K562 (cell line): ENCODE measurements around the gene KLRK1. TPM values are rescaled to one million over a fixed set of nuclear protein-coding genes. Genes with fewer than 3 reads are reported as not detected.

Experiments used
- BRD9 ChIP-seq: fragments of 450-650 bp; IDR thresholded peaks from 2 replicates; pipeline ENCODE4 v1.6.1; 2018; ENCODE audit warnings: low read depth; ENCODE audit not compliant: partially characterized antibody
- EGR1 ChIP-seq: fragments of 450-650 bp; conservative IDR thresholded peaks from 2 replicates; pipeline ENCODE4 v1.6.1; 2017; ENCODE audit warnings: mild to moderate bottlenecking
- FOXM1 ChIP-seq, 2 experiments: fragments of 450-650 bp in 1 of 2; sonication (generic) in 1 of 2; formaldehyde crosslinking in 1 of 2; IDR thresholded peaks; 2 replicates each; pipeline versions ENCODE4 v1.6.1 to v1.9.0; 2017 to 2022; ENCODE audit warnings: low read depth in 2 of 2, mild to moderate bottlenecking in 2 of 2, missing genetic modification reagents in 1 of 2, moderate library complexity in 1 of 2
- HNRNPK ChIP-seq: fragments of 200-400 bp; formaldehyde crosslinking; IDR thresholded peaks from one replicate; pipeline ENCODE4 v1.6.1; 2018; ENCODE audit warnings: mild to moderate bottlenecking, low read depth, low read length; ENCODE audit not compliant: poor library complexity, severe bottlenecking
- IRF1 ChIP-seq: sonication (generic); formaldehyde crosslinking; IDR thresholded peaks from 2 replicates; pipeline ENCODE4 v1.8.0; 2022; ENCODE audit warnings: missing genetic modification reagents, mild to moderate bottlenecking, borderline replicate concordance
- IRF2 ChIP-seq: sonication (generic); formaldehyde crosslinking; IDR thresholded peaks from 2 replicates; pipeline ENCODE4 v1.8.1; 2022; ENCODE audit warnings: mild to moderate bottlenecking, missing genetic modification reagents
- L3MBTL2 ChIP-seq: fragments of 450-650 bp; IDR thresholded peaks from 2 replicates; pipeline ENCODE4 v1.6.1; 2016; ENCODE audit warnings: mild to moderate bottlenecking, moderate library complexity
- MAFF ChIP-seq: IDR thresholded peaks from 2 replicates; pipeline ENCODE4 v1.6.1; 2012; ENCODE audit warnings: low read length, improper control_type of control experiment
- NFE2 ChIP-seq: IDR thresholded peaks from 2 replicates; pipeline ENCODE4 v1.6.1; 2014; ENCODE audit warnings: antibody characterized with exemption, low read depth
- NR2F6 ChIP-seq: fragments of 450-650 bp; formaldehyde crosslinking; IDR thresholded peaks from 2 replicates; pipeline ENCODE4 v1.4.0; 2020; ENCODE audit warnings: mild to moderate bottlenecking
- SIN3A ChIP-seq, 2 experiments: fragments of 150-350 bp in 1 of 2; IDR thresholded peaks; 2 replicates each; pipeline ENCODE4 v1.6.1; 2011 to 2016; ENCODE audit warnings: borderline replicate concordance in 2 of 2, low read depth in 2 of 2, low read length in 2 of 2, mild to moderate bottlenecking in 2 of 2, moderate library complexity in 2 of 2; ENCODE audit not compliant: control insufficient read depth in 1 of 2
- STAT5B ChIP-seq: fragments of 250-450 bp; sonication (Bioruptor Pico); IDR thresholded peaks from 2 replicates; pipeline ENCODE4 v1.8.0; 2021; ENCODE audit warnings: mild to moderate bottlenecking, inconsistent platforms
- TEAD1 ChIP-seq, 2 experiments: fragments of 450-650 bp in 1 of 2; sonication (generic) in 1 of 2; formaldehyde crosslinking; IDR thresholded peaks; 2 replicates each; pipeline versions ENCODE4 v1.4.0 to v1.8.0; 2020 to 2022; ENCODE audit warnings: mild to moderate bottlenecking in 2 of 2, missing genetic modification reagents in 1 of 2
- YBX1 ChIP-seq: fragments of 450-650 bp; IDR thresholded peaks from 2 replicates; pipeline ENCODE4 v1.7.1; 2016; ENCODE audit warnings: mild to moderate bottlenecking
- YY1 ChIP-seq, 3 experiments: IDR thresholded peaks; 2 replicates each; pipeline ENCODE4 v1.6.1; 2011; ENCODE audit warnings: low read length in 2 of 3, mild to moderate bottlenecking in 2 of 3, moderate library complexity in 2 of 3, borderline replicate concordance in 1 of 3, control low read depth in 1 of 3, low read depth in 1 of 3; ENCODE audit not compliant: insufficient read depth in 3 of 3, insufficient replicate concordance in 2 of 3, control insufficient read depth in 1 of 3, insufficient read length in 1 of 3; ENCODE audit errors: extremely low read depth in 1 of 3
- ZBTB11 ChIP-seq, 3 experiments: fragments of 200-800 bp in 1 of 3; fragments of 250-450 bp in 1 of 3; fragments of 450-650 bp in 1 of 3; sonication (Bioruptor Pico) in 1 of 3; sonication (Bioruptor generic) in 1 of 3; formaldehyde crosslinking in 1 of 3; IDR thresholded peaks; 2 replicates each; pipeline versions ENCODE4 v1.6.1 to v1.8.0; 2016 to 2022; ENCODE audit warnings: mild to moderate bottlenecking in 2 of 3, missing genetic modification characterization in 2 of 3, missing compliant biosample characterization in 1 of 3, moderate library complexity in 1 of 3
- ZC3H8 ChIP-seq: fragments of 450-650 bp; IDR thresholded peaks from 2 replicates; pipeline ENCODE4 v1.6.1; 2017
- ZNF124 ChIP-seq: sonication (generic); formaldehyde crosslinking; IDR thresholded peaks from 2 replicates; pipeline ENCODE4 v1.8.1; 2022; ENCODE audit warnings: missing genetic modification reagents
- ZNF3 ChIP-seq: fragments of 250-450 bp; sonication (Bioruptor Pico); IDR thresholded peaks from 2 replicates; pipeline ENCODE4 v1.5.0; 2021; ENCODE audit warnings: mild to moderate bottlenecking, moderate library complexity
- ZNF384 ChIP-seq: IDR thresholded peaks from 2 replicates; pipeline ENCODE4 v1.6.1; 2012; ENCODE audit warnings: low read depth, low read length, improper control_type of control experiment
- ZNF511 ChIP-seq: sonication (generic); formaldehyde crosslinking; IDR thresholded peaks from 2 replicates; pipeline ENCODE4 v1.8.0; 2022; ENCODE audit warnings: mild to moderate bottlenecking, missing genetic modification reagents
- ZNF561 ChIP-seq: fragments of 450-650 bp; formaldehyde crosslinking; conservative IDR thresholded peaks from 2 replicates; pipeline ENCODE4 v1.4.0; 2020; ENCODE audit warnings: mild to moderate bottlenecking, moderate library complexity
- polyA plus RNA-seq, 8 experiments: library from polyadenylated mRNA; depleted of rRNA in 4 of 8; stranded (reverse) in 5 of 8; unstranded in 3 of 8; fragments of >200 nt; fragmentation: Nextera tagmentation in 2 of 8; fragmentation: Illumina TruSeq in 1 of 8; extraction: Ambion mirVana in 2 of 8; extraction: Trizol in 1 of 8; gene quantifications; 2 replicates each; pipeline versions ENCODE4 v1.2.1 to v1.2.3, GENCODE V29; 2011 to 2014; ENCODE audit warnings: inconsistent platforms in 1 of 8, missing spikeins in 1 of 8
- total RNA-seq, 7 experiments: library from RNA; depleted of rRNA in 6 of 7; stranded (reverse); fragments of >200 nt in 6 of 7; fragmentation: Illumina TruSeq in 2 of 7; extraction: Trizol in 2 of 7; gene quantifications; 2 replicates each; pipeline versions ENCODE4 v1.2.1 to v1.2.3, GENCODE V29; 2011 to 2021; ENCODE audit warnings: low replicate concordance in 1 of 7

KLRK1 gene
- total and polyA plus RNA-seq, 9 of the 15 experiments (the other 6 are each of a cell fraction or from before 2014, with no cell fraction given): 0.03 to 0.09 (median 0.06) TPM; not detected in 3

- TF ChIP-seq MAFF (no peak), YBX1 (no peak), ZNF384 (peak; percentile 86), TEAD1 (CRISPR knock-in tag; IDR thresholded peaks at IDR 0.05) (no peak), FOXM1 (IDR thresholded peaks at IDR 0.05; ENCODE audit: low read depth) (peak; percentile 96), FOXM1 (CRISPR knock-in tag; IDR thresholded peaks at IDR 0.05; ENCODE audit: low read depth) (no peak), SIN3A (IDR thresholded peaks at IDR 0.05; ENCODE audit: borderline replicate concordance in 2 of 2, control insufficient read depth in 1 of 2, low read depth in 2 of 2, low read length in 2 of 2) (0 out of 4 replicates have a peak, but pooled peaks of 1 of the 2 experiments have one; percentile 49), ZBTB11 (CRISPR knock-in tag; IDR thresholded peaks at IDR 0.05) (0 out of 6 replicates have a peak, but pooled peaks of 1 of the 3 experiments have one; percentile 8), ZNF561 (CRISPR knock-in tag) (no peak), ZNF3 (CRISPR knock-in tag) (no peak), L3MBTL2 (0 out of 2 replicates have a peak, but pooled peaks have one; percentile 2), EGR1 (no peak), ZC3H8 (no peak), NR2F6 (CRISPR knock-in tag) (no peak), BRD9 (no peak), NFE2 (no peak), IRF2 (peak; percentile 99), IRF1 (CRISPR knock-in tag) (0 out of 2 replicates have a peak, but pooled peaks have one; percentile 54), YY1 (IDR thresholded peaks at IDR 0.05; ENCODE audit: borderline replicate concordance in 1 of 3, control insufficient read depth in 1 of 3, extremely low read depth in 1 of 3, insufficient read depth in 3 of 3, insufficient read length in 1 of 3, insufficient replicate concordance in 2 of 3, low read depth in 1 of 3, low read length in 2 of 3) (no peak), ZNF124 (no peak), STAT5B (CRISPR knock-in tag) (no peak), ZNF511 (CRISPR knock-in tag) (no peak), HNRNPK (no peak)
Measured at GRCh38 chr12:10364815-10365622, 24.8 kb downstream of the KLRK1 start (continued).
